ENCODE results near the gene CDON. TPM values are rescaled to one million over a fixed set of nuclear protein-coding genes. Genes with fewer than 3 reads are reported as not detected.

CDON gene
- total RNA-seq, 1 donor from 2014 or later: 21.0 TPM

DNA sequence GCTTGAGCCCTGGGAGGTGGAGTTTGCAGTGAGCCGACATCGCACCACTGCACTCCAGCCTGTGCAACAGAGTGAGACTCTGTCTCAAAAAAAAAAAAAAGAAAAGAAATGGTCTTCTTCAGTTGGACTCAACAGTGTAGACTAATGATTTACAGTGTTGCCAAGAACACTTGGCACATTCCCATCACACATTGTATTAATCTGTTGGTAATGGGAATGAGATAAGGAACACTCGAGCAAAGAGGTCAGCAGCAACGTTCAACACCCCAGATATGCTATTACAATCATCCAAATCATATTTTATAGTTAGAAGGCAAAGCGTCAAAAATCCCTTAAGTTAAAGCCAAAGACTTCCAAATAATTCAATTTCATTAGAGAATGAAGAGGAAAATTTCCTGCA is 14.5 kb downstream of the CDON start:
- no peak for TF ChIP-seq CTCF (IDR thresholded peaks at IDR 0.05; ENCODE audit: partially characterized antibody, unreplicated experiment)
- H3K4me3 Mint-ChIP-seq (ENCODE audit: unreplicated experiment): no peak overlapping the region
- H3K4me1 Mint-ChIP-seq (ENCODE audit: low read depth, unreplicated experiment): peaks cover 11% of the 10 kb centered on the region
- no peak for DNase-seq
- no peaks in the 10 kb centered on the region for H3K9me3 Mint-ChIP-seq (ENCODE audit: unreplicated experiment)
- no peak overlapping the region for H3K27ac Mint-ChIP-seq (ENCODE audit: unreplicated experiment)
- H3K36me3 Mint-ChIP-seq (ENCODE audit: unreplicated experiment): no peaks in the 10 kb centered on the region
- H3K27me3 Mint-ChIP-seq (ENCODE audit: unreplicated experiment): no peaks in the 10 kb centered on the region

GRCh38 chr11:126046570-126047195 is 16.0 kb downstream of the CDON start:
- Mint-ChIP-seq H3K9me3 (ENCODE audit: unreplicated experiment) (no peaks in the 10 kb centered on the region), H3K4me1 (ENCODE audit: low read depth, unreplicated experiment) (peaks cover 11% of the 10 kb centered on the region), H3K36me3 (ENCODE audit: unreplicated experiment) (no peaks in the 10 kb centered on the region), H3K27me3 (ENCODE audit: unreplicated experiment) (no peaks in the 10 kb centered on the region), H3K4me3 (ENCODE audit: unreplicated experiment) (no peak overlapping the region), H3K27ac (ENCODE audit: unreplicated experiment) (no peak overlapping the region)
- no peak for TF ChIP-seq CTCF (IDR thresholded peaks at IDR 0.05; ENCODE audit: partially characterized antibody, unreplicated experiment)
- no peak for DNase-seq

DNA sequence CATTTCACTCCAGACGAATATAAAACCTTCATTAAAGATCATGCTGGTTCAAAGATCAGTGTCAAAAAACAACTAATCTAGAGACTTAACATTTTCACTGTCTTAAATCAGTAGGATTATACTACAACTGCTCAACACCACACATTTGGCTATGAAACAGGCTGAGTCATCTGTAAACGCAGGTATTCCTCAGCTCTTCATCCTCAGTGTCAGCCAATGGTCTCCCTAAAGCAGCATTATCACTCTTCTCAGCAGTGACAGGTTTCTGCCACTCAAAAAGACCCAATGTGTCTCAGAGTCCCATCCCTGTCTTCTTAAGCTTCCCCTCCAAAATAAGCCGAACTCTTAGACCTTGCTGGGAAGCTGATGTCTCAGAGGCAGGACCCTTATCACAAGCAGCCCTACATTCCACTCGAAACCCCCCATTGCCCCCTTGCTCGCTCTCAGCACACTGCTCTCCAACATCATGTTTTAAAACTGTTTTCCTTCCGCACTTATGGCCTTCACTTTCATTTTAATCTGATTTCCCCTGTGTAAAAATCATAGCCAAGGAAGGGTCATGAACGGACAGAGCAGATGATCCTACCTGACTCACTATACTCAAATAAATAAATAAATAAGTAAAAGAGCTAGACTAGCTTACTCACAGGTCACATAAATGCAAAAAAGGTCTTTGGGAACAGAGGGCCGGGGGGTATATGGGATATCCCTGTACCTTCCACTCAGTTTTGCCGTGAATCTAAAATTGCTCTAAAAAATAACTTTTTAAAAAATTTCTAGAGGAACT is 23.0 kb downstream of the CDON start:
- TF ChIP-seq CTCF (IDR thresholded peaks at IDR 0.05; ENCODE audit: partially characterized antibody, unreplicated experiment): no peak
- H3K9me3 Mint-ChIP-seq (ENCODE audit: unreplicated experiment): no peaks in the 10 kb centered on the region
- no peaks in the 10 kb centered on the region for H3K36me3 Mint-ChIP-seq (ENCODE audit: unreplicated experiment)
- no peak overlapping the region for H3K27ac Mint-ChIP-seq (ENCODE audit: unreplicated experiment)
- peaks cover 2% of the 10 kb centered on the region for H3K27me3 Mint-ChIP-seq (ENCODE audit: unreplicated experiment)
- no peak overlapping the region for H3K4me3 Mint-ChIP-seq (ENCODE audit: unreplicated experiment)
- peaks cover 2% of the 10 kb centered on the region for H3K4me1 Mint-ChIP-seq (ENCODE audit: low read depth, unreplicated experiment)
- DNase-seq: no peak

- no peak for TF ChIP-seq CTCF (IDR thresholded peaks at IDR 0.05; ENCODE audit: partially characterized antibody, unreplicated experiment)
- no peak for DNase-seq
- no peaks in the 10 kb centered on the region for H3K9me3 Mint-ChIP-seq (ENCODE audit: unreplicated experiment)
These were observed 26.9 kb downstream of the CDON start for GRCh38 chr11:126035718-126036117.

DNA sequence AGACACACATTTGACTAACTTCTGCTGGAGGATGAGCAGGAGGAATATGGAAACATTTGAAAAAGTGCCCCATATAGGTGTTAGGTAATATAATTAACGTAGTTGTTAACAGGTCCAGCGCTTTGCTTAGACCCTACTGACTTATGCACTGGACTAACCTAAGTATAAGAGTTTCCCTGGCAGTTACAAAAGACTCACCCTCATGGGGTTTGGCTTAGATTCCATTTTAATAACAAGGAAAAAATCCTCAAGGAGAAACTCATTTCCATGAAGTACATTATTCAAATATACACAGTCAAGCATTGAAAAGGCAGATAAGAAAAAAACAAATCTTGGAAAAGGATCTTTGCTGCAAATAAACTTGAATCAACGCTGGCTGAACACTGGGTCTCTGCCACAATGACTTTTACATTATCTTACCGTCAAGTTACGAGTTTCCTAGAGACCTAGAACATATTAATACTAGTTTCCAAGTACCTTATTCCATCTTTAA is 27.7 kb downstream of the CDON start:
- Mint-ChIP-seq H3K27ac (ENCODE audit: unreplicated experiment) (no peak overlapping the region), H3K36me3 (ENCODE audit: unreplicated experiment) (no peaks in the 10 kb centered on the region), H3K27me3 (ENCODE audit: unreplicated experiment) (peaks cover 2% of the 10 kb centered on the region), H3K9me3 (ENCODE audit: unreplicated experiment) (no peaks in the 10 kb centered on the region), H3K4me1 (ENCODE audit: low read depth, unreplicated experiment) (peaks cover 17% of the 10 kb centered on the region), H3K4me3 (ENCODE audit: unreplicated experiment) (no peak overlapping the region)
- no peak for DNase-seq
- TF ChIP-seq CTCF (IDR thresholded peaks at IDR 0.05; ENCODE audit: partially characterized antibody, unreplicated experiment): no peak

More at GRCh38 chr11:126035718-126036117, 26.9 kb downstream of the CDON start:
- Mint-ChIP-seq H3K4me3 (ENCODE audit: unreplicated experiment) (no peak overlapping the region), H3K27ac (ENCODE audit: unreplicated experiment) (no peak overlapping the region), H3K36me3 (ENCODE audit: unreplicated experiment) (no peaks in the 10 kb centered on the region), H3K27me3 (ENCODE audit: unreplicated experiment) (peaks cover 2% of the 10 kb centered on the region), H3K4me1 (ENCODE audit: low read depth, unreplicated experiment) (peaks cover 11% of the 10 kb centered on the region)
